ENCODE data around the gene TMEM203. TPM values are rescaled to one million over a fixed set of nuclear protein-coding genes. Genes with fewer than 3 reads are reported as not detected.

Gene TMEM203
- total and polyA plus RNA-seq, 4 donors = 19.9 to 27.5 (median 21.5) TPM

DNA sequence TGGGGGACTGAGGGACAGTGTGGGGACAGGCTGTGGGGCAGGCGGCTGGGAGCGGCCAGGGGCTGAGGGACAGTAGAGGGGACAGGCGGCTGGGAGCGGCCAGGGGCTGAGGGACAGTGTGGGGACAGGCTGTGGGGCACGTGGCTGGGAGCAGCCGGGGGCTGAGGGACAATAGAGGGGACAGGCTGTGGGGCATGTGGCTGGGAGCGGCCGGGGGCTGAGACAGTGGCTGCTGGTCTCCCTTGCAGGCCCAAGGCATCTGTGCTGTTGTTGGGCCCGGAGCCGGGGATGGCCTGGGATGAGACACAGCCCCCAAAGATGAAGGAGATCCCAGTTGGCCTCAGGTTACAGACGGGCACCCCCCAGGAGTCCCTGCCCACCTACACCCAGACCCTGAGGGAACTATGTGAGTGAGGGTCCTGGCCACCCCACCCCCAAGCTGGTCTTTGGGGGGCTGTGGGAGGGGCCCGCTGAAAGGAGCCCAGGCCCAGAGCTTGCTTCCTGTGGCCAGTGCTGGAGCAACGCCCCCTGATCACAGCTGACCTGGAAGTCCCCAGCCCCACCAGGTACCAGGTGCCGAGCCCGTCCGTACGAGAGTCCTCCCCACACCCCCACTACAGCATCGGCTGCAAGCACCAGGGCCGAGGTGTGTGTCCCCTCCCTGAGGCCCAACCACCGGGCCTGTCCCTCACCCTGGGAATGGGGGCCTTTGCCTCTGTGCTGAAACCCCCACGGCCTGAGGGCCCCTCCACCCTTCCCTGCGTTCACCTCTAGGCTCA, 46.2 kb upstream of the TMEM203 start:
- TF ChIP-seq EGR1 (IDR thresholded peaks at IDR 0.05; ENCODE audit: low read depth in 2 of 2) = no peak
- no peak for TF ChIP-seq YY1 (IDR thresholded peaks at IDR 0.05)
- TF ChIP-seq TAF1 (conservative IDR thresholded peaks at IDR 0.05) = no peak
- TF ChIP-seq GABPA (IDR thresholded peaks at IDR 0.05 in 1 of 2, conservative IDR thresholded peaks at IDR 0.05 in 1 of 2) = no peak
- no peak for TF ChIP-seq HNF4G (IDR thresholded peaks at IDR 0.05)
- TF ChIP-seq JUND (IDR thresholded peaks at IDR 0.05) = no peak
- TF ChIP-seq, protein P1, sequence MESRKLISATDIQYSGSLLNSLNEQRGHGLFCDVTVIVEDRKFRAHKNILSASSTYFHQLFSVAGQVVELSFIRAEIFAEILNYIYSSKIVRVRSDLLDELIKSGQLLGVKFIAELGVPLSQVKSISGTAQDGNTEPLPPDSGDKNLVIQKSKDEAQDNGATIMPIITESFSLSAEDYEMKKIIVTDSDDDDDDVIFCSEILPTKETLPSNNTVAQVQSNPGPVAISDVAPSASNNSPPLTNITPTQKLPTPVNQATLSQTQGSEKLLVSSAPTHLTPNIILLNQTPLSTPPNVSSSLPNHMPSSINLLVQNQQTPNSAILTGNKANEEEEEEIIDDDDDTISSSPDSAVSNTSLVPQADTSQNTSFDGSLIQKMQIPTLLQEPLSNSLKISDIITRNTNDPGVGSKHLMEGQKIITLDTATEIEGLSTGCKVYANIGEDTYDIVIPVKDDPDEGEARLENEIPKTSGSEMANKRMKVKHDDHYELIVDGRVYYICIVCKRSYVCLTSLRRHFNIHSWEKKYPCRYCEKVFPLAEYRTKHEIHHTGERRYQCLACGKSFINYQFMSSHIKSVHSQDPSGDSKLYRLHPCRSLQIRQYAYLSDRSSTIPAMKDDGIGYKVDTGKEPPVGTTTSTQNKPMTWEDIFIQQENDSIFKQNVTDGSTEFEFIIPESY (IDR thresholded peaks at IDR 0.05) = no peak
- TF ChIP-seq FOXA2 (IDR thresholded peaks at IDR 0.05) = no peak
- TF ChIP-seq SP1 (IDR thresholded peaks at IDR 0.05) = no peak
- 93% methylated on average over 22 of the region's 22 CpGs for WGBS
- Histone ChIP-seq H3K9me3 (ENCODE audit: control insufficient read depth in 4 of 4, low read length in 3 of 4) (no peaks in the 10 kb centered on the region), H3K9ac (ENCODE audit: low read depth in 1 of 2, low read length in 2 of 2) (no peak overlapping the region), H3K27ac (ENCODE audit: low read depth in 1 of 2, low read length in 2 of 2) (no peak overlapping the region), H3K36me3 (ENCODE audit: control insufficient read depth in 4 of 4, insufficient read depth in 3 of 4, low read depth in 1 of 4, low read length in 3 of 4) (no peaks in the 10 kb centered on the region), H3K4me1 (ENCODE audit: control insufficient read depth in 4 of 4, insufficient read depth in 4 of 4, low read length in 3 of 4) (peaks cover 8 to 34% (median 20%) of the 10 kb centered on the region in 4 donors), H3K4me3 (ENCODE audit: low read depth in 1 of 3, low read length in 3 of 3) (no peak overlapping the region), H3K27me3 (ENCODE audit: control insufficient read depth in 4 of 4, insufficient read depth in 4 of 4, low read length in 3 of 4) (no peaks in the 10 kb centered on the region)
- no peak for DNase-seq (ENCODE audit: low spot score)

DNA sequence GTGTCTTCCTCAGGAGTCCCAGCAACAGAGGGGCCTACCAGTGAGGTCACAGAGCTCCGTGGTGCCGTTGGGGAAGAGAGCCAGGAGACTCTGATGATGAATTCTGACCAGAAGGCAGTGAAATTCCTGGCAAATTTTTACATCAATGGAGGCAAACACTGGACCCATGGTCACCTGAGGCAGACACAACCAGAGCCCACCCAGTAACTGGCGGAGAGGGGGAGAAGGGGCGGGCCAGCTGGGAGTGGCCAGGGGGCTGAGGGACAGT, 45.7 kb upstream of the TMEM203 start, which contains the start of gene STPG3:
STPG3 (plus strand) TSS at position 93 of the 268 bp plus-strand sequence; CDS start at position 94, 1 bp downstream.
- 88% methylated on average over 4 of the region's 4 CpGs for WGBS
- TF ChIP-seq, protein P2, sequence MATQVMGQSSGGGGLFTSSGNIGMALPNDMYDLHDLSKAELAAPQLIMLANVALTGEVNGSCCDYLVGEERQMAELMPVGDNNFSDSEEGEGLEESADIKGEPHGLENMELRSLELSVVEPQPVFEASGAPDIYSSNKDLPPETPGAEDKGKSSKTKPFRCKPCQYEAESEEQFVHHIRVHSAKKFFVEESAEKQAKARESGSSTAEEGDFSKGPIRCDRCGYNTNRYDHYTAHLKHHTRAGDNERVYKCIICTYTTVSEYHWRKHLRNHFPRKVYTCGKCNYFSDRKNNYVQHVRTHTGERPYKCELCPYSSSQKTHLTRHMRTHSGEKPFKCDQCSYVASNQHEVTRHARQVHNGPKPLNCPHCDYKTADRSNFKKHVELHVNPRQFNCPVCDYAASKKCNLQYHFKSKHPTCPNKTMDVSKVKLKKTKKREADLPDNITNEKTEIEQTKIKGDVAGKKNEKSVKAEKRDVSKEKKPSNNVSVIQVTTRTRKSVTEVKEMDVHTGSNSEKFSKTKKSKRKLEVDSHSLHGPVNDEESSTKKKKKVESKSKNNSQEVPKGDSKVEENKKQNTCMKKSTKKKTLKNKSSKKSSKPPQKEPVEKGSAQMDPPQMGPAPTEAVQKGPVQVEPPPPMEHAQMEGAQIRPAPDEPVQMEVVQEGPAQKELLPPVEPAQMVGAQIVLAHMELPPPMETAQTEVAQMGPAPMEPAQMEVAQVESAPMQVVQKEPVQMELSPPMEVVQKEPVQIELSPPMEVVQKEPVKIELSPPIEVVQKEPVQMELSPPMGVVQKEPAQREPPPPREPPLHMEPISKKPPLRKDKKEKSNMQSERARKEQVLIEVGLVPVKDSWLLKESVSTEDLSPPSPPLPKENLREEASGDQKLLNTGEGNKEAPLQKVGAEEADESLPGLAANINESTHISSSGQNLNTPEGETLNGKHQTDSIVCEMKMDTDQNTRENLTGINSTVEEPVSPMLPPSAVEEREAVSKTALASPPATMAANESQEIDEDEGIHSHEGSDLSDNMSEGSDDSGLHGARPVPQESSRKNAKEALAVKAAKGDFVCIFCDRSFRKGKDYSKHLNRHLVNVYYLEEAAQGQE (IDR thresholded peaks at IDR 0.05) = no peak
- TF ChIP-seq SP1 (IDR thresholded peaks at IDR 0.05) (no peak), FOXA1 (IDR thresholded peaks at IDR 0.05) (no peak)
- H3K27ac ChIP-seq (ENCODE audit: low read depth in 1 of 2, low read length in 2 of 2) = no peak within 1 kb of the TSS
- no peak for DNase-seq (ENCODE audit: low spot score)
- H3K36me3 ChIP-seq (ENCODE audit: control insufficient read depth in 4 of 4, insufficient read depth in 3 of 4, low read depth in 1 of 4, low read length in 3 of 4) = no peaks in the 10 kb centered on the region
- no peaks in the 10 kb centered on the region for H3K9me3 ChIP-seq (ENCODE audit: control insufficient read depth in 4 of 4, low read length in 3 of 4)
- no peak within 1 kb of the TSS for H3K9ac ChIP-seq (ENCODE audit: low read depth in 1 of 2, low read length in 2 of 2)
- H3K4me3 ChIP-seq (ENCODE audit: low read depth in 1 of 3, low read length in 3 of 3) = no peak within 1 kb of the TSS
- H3K27me3 ChIP-seq (ENCODE audit: control insufficient read depth in 4 of 4, insufficient read depth in 4 of 4, low read length in 3 of 4) = no peaks in the 10 kb centered on the region
- H3K4me1 ChIP-seq (ENCODE audit: control insufficient read depth in 4 of 4, insufficient read depth in 4 of 4, low read length in 3 of 4) = peaks cover 2 to 28% (median 15%) of the 10 kb centered on the region in 4 donors
